ENCODE data around the gene UBE2H.

UBE2H gene

DNA sequence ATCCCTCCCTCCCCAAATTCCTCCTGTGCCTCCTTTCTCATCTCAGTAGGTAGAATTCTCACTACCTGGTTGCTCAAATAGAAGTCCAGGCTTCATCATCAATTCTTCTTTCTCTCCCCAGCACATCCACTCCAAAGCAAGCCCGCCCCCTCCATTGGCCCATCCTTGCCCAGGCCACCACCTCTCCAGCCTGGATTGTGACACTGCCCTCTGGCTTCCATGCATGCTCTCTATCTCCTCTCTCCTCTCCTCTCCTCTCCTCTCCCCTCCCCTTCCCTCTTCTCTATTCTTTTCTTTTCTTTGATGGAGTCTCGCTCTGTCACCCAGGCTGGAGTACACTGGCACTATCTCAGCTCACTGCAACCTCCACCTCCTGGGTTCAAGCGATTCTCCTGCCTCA, 144.9 kb downstream of the UBE2H start:
- H3K9ac ChIP-seq (ENCODE audit: insufficient read length) = no peak overlapping the region
- H3K9me3 ChIP-seq (ENCODE audit: low read depth, low read length) = no peaks in the 10 kb centered on the region
- no peak overlapping the region for H3K4me3 ChIP-seq
- no peak overlapping the region for H3K27ac ChIP-seq
- TF ChIP-seq FOXP2 (optimal IDR thresholded peaks at IDR 0.05; ENCODE audit: control extremely low read depth, extremely low read length, insufficient read depth) (no peak), POLR2AphosphoS5 (IDR thresholded peaks at IDR 0.05; ENCODE audit: borderline replicate concordance, low read depth, low read length) (no peak), EZH2 (IDR thresholded peaks at IDR 0.05) (no peak)
- no peaks in the 10 kb centered on the region for H3K36me3 ChIP-seq (ENCODE audit: insufficient read depth, low read length)
- DNase-seq (ENCODE audit: low read depth, low spot score) = no peak

DNA sequence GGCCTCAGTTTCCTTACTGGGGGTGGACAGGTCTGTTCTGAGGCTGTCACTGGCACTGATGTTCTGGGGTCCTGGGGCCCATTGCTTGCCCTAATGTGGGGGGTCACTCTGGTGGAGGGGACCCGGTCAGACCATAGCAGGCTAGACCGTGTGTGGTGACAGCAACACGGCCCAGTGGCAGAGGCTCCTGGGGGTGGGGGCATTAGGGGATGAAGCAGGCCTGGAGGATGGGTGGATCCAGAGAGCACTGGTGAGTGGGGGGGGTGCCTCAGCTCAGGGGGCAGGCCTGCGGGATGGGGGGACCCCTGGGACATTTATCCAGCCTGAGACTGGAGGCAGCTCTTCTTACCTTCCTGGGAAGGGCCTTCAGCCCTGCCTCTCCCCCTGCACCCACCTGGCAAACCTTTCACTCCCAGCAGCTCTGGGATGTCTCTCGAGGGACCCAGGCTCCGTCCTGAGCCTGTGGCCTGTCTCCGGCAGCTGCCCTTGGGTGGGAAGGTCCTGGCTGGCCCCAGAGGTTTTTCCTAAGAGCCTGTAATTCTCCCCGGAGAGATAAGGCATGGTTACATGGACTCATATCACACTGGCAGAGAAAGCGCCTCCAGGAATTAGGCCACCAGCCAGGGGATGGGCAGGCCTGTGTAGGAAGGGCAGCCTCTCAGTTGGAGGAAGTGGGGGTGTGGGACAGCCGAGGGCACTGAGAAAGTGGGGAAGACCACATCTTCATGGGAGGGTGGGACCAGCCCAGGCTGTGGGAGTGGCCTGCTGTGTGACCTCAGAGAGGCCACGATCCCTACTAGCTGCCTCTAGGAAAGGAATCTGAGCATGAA, 147.7 kb downstream of the UBE2H start:
- Histone ChIP-seq H3K9me3 (ENCODE audit: low read depth, low read length) (no peaks in the 10 kb centered on the region), H3K4me3 (no peak overlapping the region), H3K36me3 (ENCODE audit: insufficient read depth, low read length) (no peaks in the 10 kb centered on the region), H3K27ac (no peak overlapping the region), H3K9ac (ENCODE audit: insufficient read length) (no peak overlapping the region)
- no peak for TF ChIP-seq FOXP2 (optimal IDR thresholded peaks at IDR 0.05; ENCODE audit: control extremely low read depth, extremely low read length, insufficient read depth)
- TF ChIP-seq POLR2AphosphoS5 (IDR thresholded peaks at IDR 0.05; ENCODE audit: borderline replicate concordance, low read depth, low read length) = no peak
- no peak for TF ChIP-seq EZH2 (IDR thresholded peaks at IDR 0.05)
- no peak for DNase-seq (ENCODE audit: low read depth, low spot score)

DNA sequence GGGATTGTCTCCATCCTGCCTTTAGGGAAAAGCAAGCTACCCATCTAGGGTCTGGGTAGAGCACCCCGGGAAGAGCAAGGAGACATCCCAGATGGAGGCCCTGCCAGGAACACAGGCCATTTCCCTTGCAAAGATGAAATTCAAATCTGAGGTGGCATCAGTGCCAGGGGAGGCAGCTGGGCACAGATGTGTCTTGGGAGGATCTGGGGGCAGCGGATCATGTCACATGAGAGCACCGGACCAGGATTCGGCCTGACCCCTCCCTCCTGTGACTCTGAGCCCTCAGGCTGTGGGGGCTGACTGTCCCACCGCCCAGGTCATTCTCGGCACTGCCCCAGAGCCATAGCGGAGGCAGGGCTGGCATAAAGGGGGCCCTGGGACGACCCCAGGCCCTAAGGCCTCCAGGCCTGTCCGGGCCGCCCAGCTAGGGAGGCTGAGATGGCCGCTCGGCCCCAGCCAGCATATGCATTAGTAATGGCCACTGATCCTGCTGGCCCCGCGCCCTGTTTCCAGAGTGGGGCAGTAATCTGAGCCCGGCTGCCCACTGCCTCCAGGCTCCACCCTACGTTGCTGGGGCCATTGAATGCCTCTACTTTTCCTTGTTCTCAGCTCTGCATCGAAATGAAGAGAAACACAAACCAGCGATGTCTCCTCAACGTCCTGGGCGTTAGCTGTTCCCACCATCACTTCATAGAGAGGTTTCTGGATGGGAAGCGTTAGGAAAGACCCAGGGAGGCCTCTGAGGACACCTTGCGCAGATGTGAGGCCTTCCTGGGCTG, 148.5 kb downstream of the UBE2H start:
- no peak for DNase-seq (ENCODE audit: low read depth, low spot score)
- Histone ChIP-seq H3K4me3 (no peak overlapping the region), H3K36me3 (ENCODE audit: insufficient read depth, low read length) (no peaks in the 10 kb centered on the region), H3K9me3 (ENCODE audit: low read depth, low read length) (no peaks in the 10 kb centered on the region), H3K9ac (ENCODE audit: insufficient read length) (no peak overlapping the region), H3K27ac (no peak overlapping the region)
- TF ChIP-seq FOXP2 (optimal IDR thresholded peaks at IDR 0.05; ENCODE audit: control extremely low read depth, extremely low read length, insufficient read depth) (no peak), POLR2AphosphoS5 (IDR thresholded peaks at IDR 0.05; ENCODE audit: borderline replicate concordance, low read depth, low read length) (no peak), EZH2 (IDR thresholded peaks at IDR 0.05) (no peak)

DNA sequence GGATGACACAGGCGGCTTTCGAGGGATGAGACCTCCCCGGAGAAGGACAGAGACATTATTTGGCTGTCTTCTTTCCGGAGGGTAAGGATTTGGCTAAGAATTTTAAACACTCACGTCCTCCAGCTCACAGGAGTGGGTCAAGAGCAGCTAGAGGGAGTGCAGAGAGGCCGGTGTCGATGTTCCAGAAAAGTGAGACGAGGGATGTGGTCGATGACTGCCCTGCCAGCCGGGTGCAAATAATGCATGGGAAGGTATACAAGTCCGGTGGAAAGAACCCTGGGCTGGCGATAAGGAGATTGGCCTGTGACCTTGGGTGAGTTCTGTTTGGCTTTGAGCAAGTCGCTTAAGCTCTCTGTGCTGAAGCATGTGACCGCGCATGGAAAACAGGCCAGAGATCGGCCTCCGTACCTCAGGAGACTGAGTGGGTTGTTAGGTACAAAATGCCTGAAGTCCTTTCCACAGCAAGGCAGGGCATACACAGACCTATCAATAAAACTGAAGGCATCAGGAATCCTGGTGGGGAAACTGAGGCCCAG, 149.1 kb downstream of the UBE2H start:
- Histone ChIP-seq H3K4me3 (no peak overlapping the region), H3K27ac (no peak overlapping the region), H3K9ac (ENCODE audit: insufficient read length) (no peak overlapping the region), H3K9me3 (ENCODE audit: low read depth, low read length) (no peaks in the 10 kb centered on the region), H3K36me3 (ENCODE audit: insufficient read depth, low read length) (no peaks in the 10 kb centered on the region)
- TF ChIP-seq EZH2 (IDR thresholded peaks at IDR 0.05) = no peak
- no peak for TF ChIP-seq POLR2AphosphoS5 (IDR thresholded peaks at IDR 0.05; ENCODE audit: borderline replicate concordance, low read depth, low read length)
- no peak for TF ChIP-seq FOXP2 (optimal IDR thresholded peaks at IDR 0.05; ENCODE audit: control extremely low read depth, extremely low read length, insufficient read depth)
- DNase-seq (ENCODE audit: low read depth, low spot score) = no peak

DNA sequence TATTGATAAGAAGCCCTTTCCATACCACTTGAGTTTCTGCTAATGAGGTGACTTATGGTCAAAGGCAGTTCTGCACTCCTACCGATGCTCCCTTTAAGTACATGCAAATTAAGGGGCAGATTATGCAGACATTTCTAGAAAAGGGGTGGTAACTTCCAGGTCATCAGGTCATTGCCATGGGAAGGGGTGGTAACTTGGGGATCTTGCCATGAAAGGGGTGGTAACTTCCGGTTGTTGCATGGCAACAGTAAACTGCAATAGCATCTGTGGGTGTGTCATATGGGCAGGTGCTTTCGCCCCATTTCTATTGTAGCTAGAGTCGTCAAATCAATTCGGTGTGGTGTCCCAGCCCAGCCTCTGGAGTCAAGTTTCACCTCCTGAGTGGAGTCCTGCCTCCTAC, 150.9 kb downstream of the UBE2H start:
- TF ChIP-seq FOXP2 (optimal IDR thresholded peaks at IDR 0.05; ENCODE audit: control extremely low read depth, extremely low read length, insufficient read depth) = no peak
- no peak for TF ChIP-seq EZH2 (IDR thresholded peaks at IDR 0.05)
- TF ChIP-seq POLR2AphosphoS5 (IDR thresholded peaks at IDR 0.05; ENCODE audit: borderline replicate concordance, low read depth, low read length) = no peak

GRCh38 chr7:129800901-129801300, 151.9 kb downstream of the UBE2H start:
- Histone ChIP-seq H3K9me3 (ENCODE audit: low read depth, low read length) (no peaks in the 10 kb centered on the region), H3K9ac (ENCODE audit: insufficient read length) (no peak overlapping the region), H3K27ac (no peak overlapping the region), H3K36me3 (ENCODE audit: insufficient read depth, low read length) (no peaks in the 10 kb centered on the region), H3K4me3 (no peak overlapping the region)
- DNase-seq (ENCODE audit: low read depth, low spot score) = no peak
- TF ChIP-seq EZH2 (IDR thresholded peaks at IDR 0.05) (no peak), POLR2AphosphoS5 (IDR thresholded peaks at IDR 0.05; ENCODE audit: borderline replicate concordance, low read depth, low read length) (no peak), FOXP2 (optimal IDR thresholded peaks at IDR 0.05; ENCODE audit: control extremely low read depth, extremely low read length, insufficient read depth) (no peak)

More for the DNA sequence above, 150.9 kb downstream of the UBE2H start:
- Histone ChIP-seq H3K4me3 (no peak overlapping the region), H3K36me3 (ENCODE audit: insufficient read depth, low read length) (no peaks in the 10 kb centered on the region), H3K9ac (ENCODE audit: insufficient read length) (no peak overlapping the region), H3K9me3 (ENCODE audit: low read depth, low read length) (no peaks in the 10 kb centered on the region), H3K27ac (no peak overlapping the region)
- no peak for DNase-seq (ENCODE audit: low read depth, low spot score)

GRCh38 chr7:129799350-129799955, 153.3 kb downstream of the UBE2H start:
- Histone ChIP-seq H3K9me3 (ENCODE audit: low read depth, low read length) (no peaks in the 10 kb centered on the region), H3K27ac (no peak overlapping the region), H3K9ac (ENCODE audit: insufficient read length) (no peak overlapping the region), H3K36me3 (ENCODE audit: insufficient read depth, low read length) (no peaks in the 10 kb centered on the region), H3K4me3 (no peak overlapping the region)
- no peak for TF ChIP-seq EZH2 (IDR thresholded peaks at IDR 0.05)
- no peak for TF ChIP-seq POLR2AphosphoS5 (IDR thresholded peaks at IDR 0.05; ENCODE audit: borderline replicate concordance, low read depth, low read length)
- no peak for TF ChIP-seq FOXP2 (optimal IDR thresholded peaks at IDR 0.05; ENCODE audit: control extremely low read depth, extremely low read length, insufficient read depth)
- DNase-seq (ENCODE audit: low read depth, low spot score) = no peak
